ENCODE results near the gene KCNT2.
"Not testable (repeated sequence)": the region's sequence is repeated elsewhere in the genome, so short reads cannot be mapped to it uniquely, and the experiment has no call there.

Gene KCNT2

GRCh38 chr1:196510451-196510850 is 97.8 kb downstream of the KCNT2 start:
- DNase-seq, result no peak

- DNase-seq, result not testable (repeated sequence)
Observed at GRCh38 chr1:196504224-196504623, 104.0 kb downstream of the KCNT2 start.

DNA sequence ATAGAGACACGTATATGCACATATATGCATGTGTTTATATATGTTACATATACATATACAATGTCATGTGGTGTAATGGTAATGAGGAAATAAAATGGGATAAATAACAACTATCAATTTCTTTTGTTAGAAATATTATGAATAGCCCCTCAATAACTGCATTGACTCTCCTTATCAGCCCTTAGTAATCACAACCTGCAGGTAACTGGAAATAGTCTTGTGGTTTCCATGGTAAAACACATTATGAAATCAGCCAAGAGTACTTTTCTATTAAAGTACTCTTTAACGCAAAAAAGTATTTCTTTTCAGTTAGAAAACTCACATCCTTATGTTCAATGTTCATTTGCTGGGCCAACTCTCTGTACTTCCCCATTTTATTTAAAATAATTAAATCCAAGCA is 105.8 kb downstream of the KCNT2 start:
- DNase-seq, result no peak

- no peak for DNase-seq
Observed at GRCh38 chr1:196501760-196502428, 106.3 kb downstream of the KCNT2 start.

DNA sequence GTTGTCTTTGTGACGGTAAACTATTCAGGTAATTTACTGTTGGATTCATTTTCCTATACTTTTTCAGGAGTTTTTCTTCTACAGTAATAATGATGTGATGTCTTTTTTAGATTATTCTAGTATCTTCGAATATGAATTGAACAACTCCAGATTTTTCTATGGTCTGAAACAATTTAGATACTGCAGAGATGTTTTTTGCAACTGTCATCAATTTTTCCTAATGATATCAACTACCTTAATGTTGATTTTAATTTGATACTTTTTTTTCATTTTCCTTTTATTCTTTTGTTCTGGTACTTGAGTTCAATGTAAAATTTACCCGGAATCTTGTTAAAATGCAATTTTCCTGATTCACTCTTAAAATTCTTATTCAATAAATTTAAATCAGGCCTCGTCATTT is 110.4 kb downstream of the KCNT2 start:
- DNase-seq, result no peak

- DNase-seq, result no peak
Observed at GRCh38 chr1:196494766-196495165, 113.5 kb downstream of the KCNT2 start.

- no peak for DNase-seq
Observed at GRCh38 chr1:196493881-196494280, 114.4 kb downstream of the KCNT2 start.

GRCh38 chr1:196488579-196488978 is 119.7 kb downstream of the KCNT2 start:
- no peak for DNase-seq

DNA sequence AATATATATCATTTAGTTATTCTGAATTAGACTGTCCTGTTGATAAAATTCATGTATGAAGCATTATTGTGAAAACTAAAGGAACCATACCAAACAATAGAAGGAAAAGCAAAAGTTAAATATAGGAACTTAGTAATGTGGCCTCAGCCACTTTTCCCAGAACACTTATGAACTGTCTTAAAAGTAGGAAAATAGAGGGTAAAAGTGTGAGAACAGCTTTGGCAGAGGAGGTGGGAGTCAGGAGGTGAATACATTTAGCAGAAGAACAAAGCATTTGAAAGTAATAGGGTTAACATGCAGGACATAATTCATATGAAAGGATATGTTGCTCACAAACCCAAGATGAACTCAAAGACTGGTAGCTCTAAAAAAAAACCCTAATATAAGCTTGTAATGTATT is 121.9 kb downstream of the KCNT2 start:
- DNase-seq, result no peak

DNA sequence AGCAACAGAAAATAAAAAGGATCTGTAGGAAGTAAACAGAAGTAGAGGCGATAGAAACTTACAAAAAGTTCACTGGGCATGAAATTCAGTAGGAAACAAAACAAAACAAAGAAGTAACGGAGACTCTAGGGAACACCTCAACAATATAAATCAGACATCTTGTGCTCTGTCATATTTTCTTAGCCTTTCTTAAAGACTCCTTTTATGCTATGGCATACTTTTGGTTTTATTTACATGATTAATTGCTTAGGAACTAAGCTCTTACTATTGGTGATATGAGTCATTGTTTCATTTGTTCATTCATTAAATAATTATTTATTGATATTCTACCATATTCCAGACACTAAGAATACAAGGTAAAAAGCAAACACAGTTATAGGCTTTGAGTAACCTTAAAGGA is 126.6 kb downstream of the KCNT2 start:
- DNase-seq, result no peak

- no peak for DNase-seq
Observed at GRCh38 chr1:196477262-196477661, 131.0 kb downstream of the KCNT2 start.

DNA sequence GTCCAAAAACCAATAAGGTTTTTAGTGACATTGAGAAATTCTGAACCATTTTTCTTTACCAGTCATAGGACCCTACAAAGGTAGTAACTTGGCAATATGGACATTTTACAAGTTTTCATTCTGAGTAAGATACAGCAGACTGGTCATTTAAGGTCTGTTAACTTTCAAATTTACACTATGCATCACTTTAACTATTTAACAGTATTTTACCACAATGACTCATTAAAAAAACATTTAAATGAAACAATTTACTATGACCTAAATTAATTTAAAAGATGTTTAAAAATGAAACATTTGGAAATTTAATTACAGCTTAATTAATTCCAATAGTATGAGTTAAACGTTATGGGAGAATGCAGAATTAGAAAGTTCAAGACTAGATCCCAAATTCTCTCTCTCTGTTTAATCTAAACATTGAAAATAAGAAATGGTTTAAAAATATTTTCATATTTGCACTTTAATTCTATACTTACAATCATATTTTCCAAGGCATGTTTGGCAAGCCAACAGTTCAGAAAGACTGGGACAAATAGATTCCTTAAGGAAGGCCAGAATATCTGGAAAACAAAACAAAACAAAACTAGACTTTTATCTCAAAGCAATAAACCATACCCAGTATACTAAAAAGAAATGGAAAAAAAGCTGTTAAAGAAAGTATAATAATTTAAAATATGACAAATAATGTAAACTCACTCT is 140.9 kb downstream of the KCNT2 start:
- no peak for DNase-seq

- no peak for DNase-seq
Observed at GRCh38 chr1:196466654-196467053, 141.6 kb downstream of the KCNT2 start.

DNA sequence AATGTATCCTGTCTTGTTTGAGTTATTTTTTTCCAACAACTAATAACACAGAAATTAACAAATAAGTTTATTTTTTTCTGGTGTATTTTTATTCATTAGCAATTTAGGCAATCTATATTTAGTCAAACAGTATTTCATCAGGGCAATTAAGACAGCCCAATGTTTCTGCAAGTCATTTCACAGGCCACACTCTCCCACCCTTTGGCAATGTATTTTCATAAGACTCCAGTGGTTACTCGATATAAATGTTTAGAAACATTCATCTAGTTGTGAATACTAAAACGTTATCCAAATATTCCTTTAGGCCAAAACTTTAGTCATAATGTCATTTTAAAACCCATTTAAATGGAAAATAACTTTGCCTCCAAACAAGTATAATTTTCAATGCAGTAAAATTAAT is 142.1 kb downstream of the KCNT2 start:
- no peak for DNase-seq

DNA sequence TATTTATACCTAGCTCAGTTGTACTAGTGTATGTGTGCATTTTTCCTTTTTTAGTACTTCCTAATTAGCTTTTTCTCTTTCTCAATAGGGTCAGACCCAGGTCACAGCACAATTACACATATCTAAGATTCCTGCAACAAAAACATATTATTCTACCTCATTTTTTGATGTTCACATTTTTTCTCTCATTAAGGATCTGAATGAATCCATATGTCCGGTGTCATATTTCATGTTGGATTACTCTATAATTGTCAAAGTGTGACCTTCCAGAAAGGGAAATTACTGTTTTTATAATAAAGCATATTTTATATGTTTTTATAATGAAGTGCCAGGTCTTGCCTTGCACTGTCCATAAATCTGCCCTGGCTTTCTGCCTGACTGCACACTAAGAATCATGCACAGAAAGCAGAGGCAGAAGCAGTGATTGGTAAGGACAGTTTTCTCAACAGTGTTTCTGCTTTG is 143.7 kb downstream of the KCNT2 start:
- peak; percentile 87 for DNase-seq

DNA sequence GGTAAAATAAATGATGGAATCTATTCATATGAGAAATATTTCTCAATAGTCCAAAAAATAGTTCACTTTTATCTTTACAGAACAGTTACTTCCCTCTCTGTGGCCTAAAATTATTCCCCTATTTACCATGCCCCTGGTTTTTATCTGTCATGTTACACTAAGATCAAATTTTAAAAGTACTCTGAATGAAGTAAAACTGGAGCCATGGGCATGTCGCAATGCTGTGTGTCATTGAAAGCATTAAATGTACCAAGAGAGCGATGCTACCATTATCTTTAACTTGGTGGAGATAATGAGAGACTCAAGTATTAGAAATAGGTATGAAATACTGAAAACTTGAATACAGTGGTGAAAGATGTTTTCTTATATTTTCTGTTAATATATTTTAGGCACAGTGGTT is 146.2 kb downstream of the KCNT2 start:
- DNase-seq, result no peak

DNA sequence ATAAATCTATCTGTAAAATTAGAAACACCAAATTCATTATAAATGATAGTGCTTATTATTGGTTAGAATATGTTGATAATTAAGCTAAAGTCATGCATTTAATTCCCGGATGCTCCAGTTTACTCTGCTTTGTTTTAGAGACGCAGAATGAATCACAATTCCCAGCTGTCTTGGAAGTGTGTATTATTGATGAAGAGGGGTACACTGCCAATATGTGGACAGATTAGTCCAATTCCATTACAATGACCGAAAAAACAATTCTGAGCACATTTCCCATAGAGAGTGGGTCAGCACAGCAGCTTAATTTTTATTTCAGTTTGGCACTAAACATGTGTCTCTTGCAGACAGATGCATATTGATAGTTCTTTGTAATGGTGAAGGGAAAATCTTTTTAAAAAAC is 146.7 kb downstream of the KCNT2 start:
- DNase-seq, result no peak

DNA sequence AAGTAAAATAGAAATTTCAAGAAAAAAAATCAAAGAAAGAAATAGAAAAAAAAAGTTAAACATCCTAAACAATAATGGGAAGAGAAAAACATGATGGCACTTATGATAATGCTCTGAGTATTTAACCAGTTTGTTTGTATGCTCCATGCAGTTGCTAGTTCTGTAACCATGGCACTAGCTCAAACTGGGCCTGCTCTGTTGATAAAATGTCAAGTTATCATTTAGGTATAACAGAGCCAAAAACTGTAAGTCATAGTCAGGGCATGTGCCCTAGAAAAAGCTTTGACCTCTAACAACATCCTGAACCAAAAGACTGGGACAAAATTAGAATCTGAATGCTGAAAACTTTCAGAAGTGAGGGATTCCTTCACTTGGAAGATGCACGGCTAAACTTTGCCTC is 148.9 kb downstream of the KCNT2 start:
- no peak for DNase-seq

- no peak for DNase-seq
Observed at GRCh38 chr1:196454792-196455191, 153.4 kb downstream of the KCNT2 start.

GRCh38 chr1:196451103-196451502 is 157.1 kb downstream of the KCNT2 start:
- DNase-seq, result no peak

- DNase-seq, result no peak
Observed at GRCh38 chr1:196450143-196451095, 157.8 kb downstream of the KCNT2 start.

DNA sequence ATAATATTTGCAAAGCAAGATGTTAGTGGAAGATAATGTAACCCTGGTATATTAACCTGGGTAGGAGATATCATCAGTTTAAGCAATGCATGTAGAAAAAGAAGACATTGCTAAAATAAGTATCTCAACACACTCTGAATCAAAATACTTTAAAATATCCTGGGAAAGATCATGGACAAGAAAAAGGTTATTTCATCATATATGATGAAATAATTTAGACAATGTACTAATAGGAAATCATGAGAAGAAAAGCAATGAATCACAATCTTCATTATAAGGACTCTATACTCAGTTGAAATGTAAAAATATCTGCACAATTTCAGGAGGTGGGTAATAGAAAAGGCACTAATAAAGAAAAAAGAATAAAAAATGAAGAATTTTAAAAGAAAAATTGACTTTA is 158.8 kb downstream of the KCNT2 start:
- no peak for DNase-seq

DNA sequence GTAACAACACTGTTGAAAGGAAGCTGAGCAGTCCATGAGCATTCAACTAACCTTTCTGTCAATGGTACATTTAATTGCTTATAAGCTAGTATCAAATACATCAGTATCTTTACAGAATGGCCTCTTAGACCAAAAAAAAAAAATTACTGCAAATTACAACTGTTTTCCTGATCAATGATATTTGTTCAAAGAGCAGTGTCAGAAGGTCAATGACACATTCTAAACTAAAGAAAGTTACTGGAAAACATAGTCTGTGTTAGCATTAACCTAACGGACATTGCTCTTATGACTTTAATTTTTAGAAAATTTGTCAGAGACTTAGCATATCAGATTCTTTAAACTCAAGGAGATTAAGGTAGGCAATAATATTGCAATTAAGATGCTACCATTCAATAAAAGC is 162.5 kb downstream of the KCNT2 start:
- no peak for DNase-seq

DNA sequence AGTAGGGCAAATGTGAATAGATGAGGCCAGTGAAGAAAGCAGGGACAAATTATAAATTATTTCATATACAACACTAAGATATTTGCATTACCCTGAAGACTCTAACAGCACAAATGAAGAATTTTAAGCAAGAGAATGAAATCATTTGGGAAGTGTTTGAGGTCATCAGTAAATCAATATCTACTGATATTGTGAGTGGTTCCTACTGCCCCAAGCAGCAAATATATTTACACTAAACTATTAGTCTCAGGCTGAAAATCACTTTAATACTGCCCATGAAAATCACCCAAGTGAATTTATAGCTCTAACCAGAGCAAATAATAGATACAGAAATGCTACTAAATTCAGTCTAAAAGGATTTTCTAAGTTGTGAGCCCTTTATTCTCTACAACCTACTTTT is 163.6 kb downstream of the KCNT2 start:
- no peak for DNase-seq
